Right forelimb (tissue), 1 donor: ENCODE data around the gene CCL8.
"Not testable (repeated sequence)": the region's sequence is repeated elsewhere in the genome, so short reads cannot be mapped to it uniquely, and the experiment has no call there.

Source experiments
- DNase-seq: peaks from one replicate; pipeline ENCODE4 v3.0.0-alpha.2; 2018

Gene CCL8

GRCh38 chr17:34318474-34318873, 761 bp upstream of the CCL8 start:
- DNase-seq = no peak

- DNase-seq = no peak
Measured at GRCh38 chr17:34321964-34322363, 2.7 kb downstream of the CCL8 start.

- DNase-seq = not testable (repeated sequence)
Measured at GRCh38 chr17:34327580-34327979, 8.3 kb downstream of the CCL8 start.

- DNase-seq = no peak
Measured at GRCh38 chr17:34337701-34338100, 18.5 kb downstream of the CCL8 start.

- no peak for DNase-seq
Measured at GRCh38 chr17:34339138-34339770, 20.0 kb downstream of the CCL8 start.

- no peak for DNase-seq
Measured at GRCh38 chr17:34341916-34342315, 22.7 kb downstream of the CCL8 start.

GRCh38 chr17:34347063-34347462, 27.8 kb downstream of the CCL8 start:
- no peak for DNase-seq

GRCh38 chr17:34349751-34350150, 30.5 kb downstream of the CCL8 start:
- DNase-seq = no peak

GRCh38 chr17:34351096-34351495, 31.9 kb downstream of the CCL8 start:
- DNase-seq = no peak

- DNase-seq = no peak
Measured at GRCh38 chr17:34352191-34352590, 33.0 kb downstream of the CCL8 start.

GRCh38 chr17:34354637-34355036, 35.4 kb downstream of the CCL8 start:
- DNase-seq = no peak

GRCh38 chr17:34356194-34356593, 37.0 kb downstream of the CCL8 start, which contains the start of gene CCL13:
TSS of gene CCL13 (plus strand) at chr17:34356480. CDS start at chr17:34356527, 47 bp downstream.
- DNase-seq = no peak

GRCh38 chr17:34357398-34357797, 38.2 kb downstream of the CCL8 start:
- DNase-seq = no peak

GRCh38 chr17:34358631-34359030, 39.4 kb downstream of the CCL8 start:
- no peak for DNase-seq

- no peak for DNase-seq
Measured at GRCh38 chr17:34360601-34361270, 41.5 kb downstream of the CCL8 start.

GRCh38 chr17:34361478-34362061, 42.3 kb downstream of the CCL8 start:
- DNase-seq = peak; percentile 89

GRCh38 chr17:34363183-34363661, 44.0 kb downstream of the CCL8 start, which contains the start of gene CCL1:
TSS of gene CCL1 (minus strand) at chr17:34363233. CDS start at chr17:34363161, 72 bp downstream.
- DNase-seq = no peak

- DNase-seq = no peak
Measured at GRCh38 chr17:34364751-34365150, 45.5 kb downstream of the CCL8 start.

- no peak for DNase-seq
Measured at GRCh38 chr17:34365340-34365739, 46.1 kb downstream of the CCL8 start.

- DNase-seq = no peak
Measured at GRCh38 chr17:34366010-34366409, 46.8 kb downstream of the CCL8 start.

- DNase-seq = no peak
Measured at GRCh38 chr17:34366529-34367107, 47.4 kb downstream of the CCL8 start.

- no peak for DNase-seq
Measured at GRCh38 chr17:34367486-34368195, 48.4 kb downstream of the CCL8 start.
